ENCODE results near the gene NDNF.
A peak's percentile ranks its signal among the peaks of the same experiment; 100 is the strongest.

NDNF gene

GRCh38 chr4:121034017-121034416 lies 38.3 kb downstream of the NDNF start:
- H3K4me3 ChIP-seq (ENCODE audit: low read depth, low read length): no peak overlapping the region
- peak; percentile 72 for DNase-seq (ENCODE audit: low read depth)
- TF ChIP-seq CTCF (IDR thresholded peaks at IDR 0.05; ENCODE audit: low read depth, low read length, missing control alignments): no peak
- in situ Hi-C loops (cut with HindIII; ENCODE audit: low sequenced_read_pairs): no loop called here

GRCh38 chr4:121030711-121031110 lies 41.6 kb downstream of the NDNF start:
- in situ Hi-C loops (cut with HindIII; ENCODE audit: low sequenced_read_pairs): no loop called here
- H3K4me3 ChIP-seq (ENCODE audit: low read depth, low read length): no peak overlapping the region
- no peak for DNase-seq (ENCODE audit: low read depth)
- TF ChIP-seq CTCF (IDR thresholded peaks at IDR 0.05; ENCODE audit: low read depth, low read length, missing control alignments): no peak

GRCh38 chr4:121030131-121030530 lies 42.2 kb downstream of the NDNF start:
- no peak overlapping the region for H3K4me3 ChIP-seq (ENCODE audit: low read depth, low read length)
- TF ChIP-seq CTCF (IDR thresholded peaks at IDR 0.05; ENCODE audit: low read depth, low read length, missing control alignments): no peak
- in situ Hi-C loops (cut with HindIII; ENCODE audit: low sequenced_read_pairs): no loop called here
- DNase-seq (ENCODE audit: low read depth): no peak

GRCh38 chr4:121026034-121026433 lies 46.3 kb downstream of the NDNF start:
- no peak overlapping the region for H3K4me3 ChIP-seq (ENCODE audit: low read depth, low read length)
- no peak for TF ChIP-seq CTCF (IDR thresholded peaks at IDR 0.05; ENCODE audit: low read depth, low read length, missing control alignments)
- DNase-seq (ENCODE audit: low read depth): no peak
- in situ Hi-C loops (cut with HindIII; ENCODE audit: low sequenced_read_pairs): no loop called here

GRCh38 chr4:121025540-121025939 lies 46.8 kb downstream of the NDNF start:
- no peak for TF ChIP-seq CTCF (IDR thresholded peaks at IDR 0.05; ENCODE audit: low read depth, low read length, missing control alignments)
- H3K4me3 ChIP-seq (ENCODE audit: low read depth, low read length): no peak overlapping the region
- in situ Hi-C loops (cut with HindIII; ENCODE audit: low sequenced_read_pairs): no loop called here
- no peak for DNase-seq (ENCODE audit: low read depth)

GRCh38 chr4:121018543-121018942 lies 53.8 kb downstream of the NDNF start:
- no peak for DNase-seq (ENCODE audit: low read depth)
- H3K4me3 ChIP-seq (ENCODE audit: low read depth, low read length): no peak overlapping the region
- TF ChIP-seq CTCF (IDR thresholded peaks at IDR 0.05; ENCODE audit: low read depth, low read length, missing control alignments): no peak
- in situ Hi-C loops (cut with HindIII; ENCODE audit: low sequenced_read_pairs): no loop called here

GRCh38 chr4:121016611-121017010 lies 55.7 kb downstream of the NDNF start:
- H3K4me3 ChIP-seq (ENCODE audit: low read depth, low read length): no peak overlapping the region
- no peak for DNase-seq (ENCODE audit: low read depth)
- in situ Hi-C loops (cut with HindIII; ENCODE audit: low sequenced_read_pairs): no loop called here
- TF ChIP-seq CTCF (IDR thresholded peaks at IDR 0.05; ENCODE audit: low read depth, low read length, missing control alignments): no peak

Data from astrocyte of the cerebellum (primary cell).